ENCODE data around the gene CFAP45.

DNA sequence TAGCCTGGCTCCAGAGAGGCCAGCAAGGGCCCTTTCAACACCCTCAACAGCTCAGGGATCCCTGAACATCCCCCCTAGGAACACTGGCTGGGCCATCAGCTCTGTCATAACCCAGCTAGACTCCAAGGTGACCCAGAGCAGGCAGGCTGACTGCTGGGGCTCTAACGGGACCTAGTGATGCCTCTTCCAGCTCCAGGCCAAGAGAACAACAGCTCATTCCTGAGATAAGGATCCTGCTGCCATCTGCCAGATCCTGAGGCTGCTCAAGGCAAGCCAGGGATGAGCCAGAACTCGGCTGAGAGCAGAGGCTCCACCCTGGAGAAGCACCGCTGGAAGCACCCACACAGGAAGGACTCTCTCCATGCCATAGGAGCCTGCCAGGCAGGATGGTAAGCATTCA, 39.5 kb downstream of the CFAP45 start:
- TF ChIP-seq POLR2AphosphoS5 (IDR thresholded peaks at IDR 0.05; ENCODE audit: low read depth, low read length), result no peak
- TF ChIP-seq, protein P1, sequence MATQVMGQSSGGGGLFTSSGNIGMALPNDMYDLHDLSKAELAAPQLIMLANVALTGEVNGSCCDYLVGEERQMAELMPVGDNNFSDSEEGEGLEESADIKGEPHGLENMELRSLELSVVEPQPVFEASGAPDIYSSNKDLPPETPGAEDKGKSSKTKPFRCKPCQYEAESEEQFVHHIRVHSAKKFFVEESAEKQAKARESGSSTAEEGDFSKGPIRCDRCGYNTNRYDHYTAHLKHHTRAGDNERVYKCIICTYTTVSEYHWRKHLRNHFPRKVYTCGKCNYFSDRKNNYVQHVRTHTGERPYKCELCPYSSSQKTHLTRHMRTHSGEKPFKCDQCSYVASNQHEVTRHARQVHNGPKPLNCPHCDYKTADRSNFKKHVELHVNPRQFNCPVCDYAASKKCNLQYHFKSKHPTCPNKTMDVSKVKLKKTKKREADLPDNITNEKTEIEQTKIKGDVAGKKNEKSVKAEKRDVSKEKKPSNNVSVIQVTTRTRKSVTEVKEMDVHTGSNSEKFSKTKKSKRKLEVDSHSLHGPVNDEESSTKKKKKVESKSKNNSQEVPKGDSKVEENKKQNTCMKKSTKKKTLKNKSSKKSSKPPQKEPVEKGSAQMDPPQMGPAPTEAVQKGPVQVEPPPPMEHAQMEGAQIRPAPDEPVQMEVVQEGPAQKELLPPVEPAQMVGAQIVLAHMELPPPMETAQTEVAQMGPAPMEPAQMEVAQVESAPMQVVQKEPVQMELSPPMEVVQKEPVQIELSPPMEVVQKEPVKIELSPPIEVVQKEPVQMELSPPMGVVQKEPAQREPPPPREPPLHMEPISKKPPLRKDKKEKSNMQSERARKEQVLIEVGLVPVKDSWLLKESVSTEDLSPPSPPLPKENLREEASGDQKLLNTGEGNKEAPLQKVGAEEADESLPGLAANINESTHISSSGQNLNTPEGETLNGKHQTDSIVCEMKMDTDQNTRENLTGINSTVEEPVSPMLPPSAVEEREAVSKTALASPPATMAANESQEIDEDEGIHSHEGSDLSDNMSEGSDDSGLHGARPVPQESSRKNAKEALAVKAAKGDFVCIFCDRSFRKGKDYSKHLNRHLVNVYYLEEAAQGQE (IDR thresholded peaks at IDR 0.05; ENCODE audit: insufficient read depth in 1 of 2, low read depth in 2 of 2, low read length in 2 of 2), result no peak
